ENCODE data around the gene LYZL4. TPM values are rescaled to one million over a fixed set of nuclear protein-coding genes. Genes with fewer than 3 reads are reported as not detected.

LYZL4 gene
- total RNA-seq, 1 donor from 2014 or later: not detected

GRCh38 chr3:42430781-42431532 is 20.5 kb upstream of the LYZL4 start:
- DNase-seq (ENCODE audit: extremely low spot score in 2 of 2): no peak

GRCh38 chr3:42428830-42429229 is 18.4 kb upstream of the LYZL4 start:
- no peak for DNase-seq (ENCODE audit: extremely low spot score in 2 of 2)
- H3K4me1 ChIP-seq: no peaks in the 10 kb centered on the region
- H3K4me3 ChIP-seq: no peak overlapping the region
- no peak overlapping the region for H3K27ac ChIP-seq
- intact Hi-C loops (cut with DNase I): no loop called here
- H3K9me3 ChIP-seq: no peaks in the 10 kb centered on the region
- H3K36me3 ChIP-seq: no peaks in the 10 kb centered on the region
- TF ChIP-seq CTCF (IDR thresholded peaks at IDR 0.05) (no peak), POLR2AphosphoS5 (IDR thresholded peaks at IDR 0.05; ENCODE audit: insufficient read depth in 1 of 2, low read depth in 1 of 2) (no peak), POLR2A (IDR thresholded peaks at IDR 0.05) (no peak)
- no peaks in the 10 kb centered on the region for H3K27me3 ChIP-seq

More at GRCh38 chr3:42430781-42431532, 20.5 kb upstream of the LYZL4 start:
- H3K4me3 ChIP-seq: no peak overlapping the region
- H3K4me1 ChIP-seq: no peaks in the 10 kb centered on the region
- TF ChIP-seq CTCF (IDR thresholded peaks at IDR 0.05): no peak
- TF ChIP-seq POLR2A (IDR thresholded peaks at IDR 0.05): no peak
- no peak for TF ChIP-seq POLR2AphosphoS5 (IDR thresholded peaks at IDR 0.05; ENCODE audit: insufficient read depth in 1 of 2, low read depth in 1 of 2)
- H3K27ac ChIP-seq: no peak overlapping the region
- H3K27me3 ChIP-seq: no peaks in the 10 kb centered on the region
- no peaks in the 10 kb centered on the region for H3K36me3 ChIP-seq
- no peaks in the 10 kb centered on the region for H3K9me3 ChIP-seq
- intact Hi-C loops (cut with DNase I): no loop called here

- intact Hi-C loops (cut with DNase I): no loop called here
- no peak overlapping the region for H3K27ac ChIP-seq
- DNase-seq (ENCODE audit: extremely low spot score in 2 of 2): no peak
Observed at GRCh38 chr3:42425736-42426407, 15.5 kb upstream of the LYZL4 start.

GRCh38 chr3:42424911-42425310 is 14.5 kb upstream of the LYZL4 start:
- no peak overlapping the region for H3K4me3 ChIP-seq
- intact Hi-C loops (cut with DNase I): no loop called here
- no peaks in the 10 kb centered on the region for H3K27me3 ChIP-seq
- no peak for TF ChIP-seq CTCF (IDR thresholded peaks at IDR 0.05)
- no peak for TF ChIP-seq POLR2AphosphoS5 (IDR thresholded peaks at IDR 0.05; ENCODE audit: insufficient read depth in 1 of 2, low read depth in 1 of 2)
- TF ChIP-seq POLR2A (IDR thresholded peaks at IDR 0.05): no peak
- no peaks in the 10 kb centered on the region for H3K4me1 ChIP-seq
- no peaks in the 10 kb centered on the region for H3K9me3 ChIP-seq
- DNase-seq (ENCODE audit: extremely low spot score in 2 of 2): no peak
- H3K36me3 ChIP-seq: no peaks in the 10 kb centered on the region
- H3K27ac ChIP-seq: no peak overlapping the region

More at GRCh38 chr3:42425736-42426407, 15.5 kb upstream of the LYZL4 start:
- H3K27me3 ChIP-seq: no peaks in the 10 kb centered on the region
- H3K4me3 ChIP-seq: no peak overlapping the region
- no peak for TF ChIP-seq POLR2AphosphoS5 (IDR thresholded peaks at IDR 0.05; ENCODE audit: insufficient read depth in 1 of 2, low read depth in 1 of 2)
- no peak for TF ChIP-seq CTCF (IDR thresholded peaks at IDR 0.05)
- TF ChIP-seq POLR2A (IDR thresholded peaks at IDR 0.05): no peak
- no peaks in the 10 kb centered on the region for H3K36me3 ChIP-seq
- H3K9me3 ChIP-seq: no peaks in the 10 kb centered on the region
- no peaks in the 10 kb centered on the region for H3K4me1 ChIP-seq

Measured in vagina (tissue), 2 donors.